GM12878 (cell line): Measurements from ENCODE around the gene SEMA3C. TPM values are rescaled to one million over a fixed set of nuclear protein-coding genes. Genes with fewer than 3 reads are reported as not detected.

Source experiments
- ATAC-seq: fragments of 200-7000 bp; cut with Tn5 transposase; 3 replicates; pipeline ENCODE4 v1.9.1; 2020; ENCODE audit warnings: mild to moderate bottlenecking, moderate library complexity
- BruUV-seq: library from RNA; stranded (reverse); fragments of 400-500 nt; replicated peaks from 2 replicates; lab custom pipeline; 2021; lab: Mats Ljungman, UMichigan
- CTCF ChIA-PET: fragments of 300-600 bp; sonication (Branson Sonifier 250); formaldehyde crosslinking; extraction: SDS; loops from one replicate; lab custom pipeline; 2021; ENCODE audit warnings: inconsistent platforms; lab: Yijun Ruan, JAX
- POLR2A ChIA-PET: fragments of 350-600 bp; formaldehyde crosslinking; extraction: SDS; loops from one replicate; lab custom pipeline; 2021; ENCODE audit warnings: inconsistent platforms; lab: Charles Lee
- RAD21 ChIA-PET: fragments of 300-600 bp; sonication (Branson Sonifier 250); formaldehyde crosslinking; loops from one replicate; lab custom pipeline; 2023; ENCODE audit warnings: antibody characterized with exemption; ENCODE audit not compliant: unreplicated experiment; lab: Charles Lee
- SMC1A ChIA-PET: fragments of 300-600 bp; sonication (Branson Sonifier 250); formaldehyde crosslinking; loops from one replicate; lab custom pipeline; 2023; ENCODE audit not compliant: unreplicated experiment, uncharacterized antibody; lab: Charles Lee
- DNase-seq: peaks from one replicate; pipeline ENCODE4 v3.0.0-alpha.2; 2011; ENCODE audit warnings: low read depth, low spot score
- FAIRE-seq: peaks from 3 replicates; lab custom pipeline; 2011; peaks lifted over from hg19 to GRCh38; lab: Jason Lieb, UNC
- H2AFZ ChIP-seq: 2 replicates; pipeline ENCODE4 v1.6.0; 2011; ENCODE audit warnings: low read depth, low read length, control low read depth; ENCODE audit not compliant: control insufficient read depth
- H3K27ac ChIP-seq: 2 replicates; pipeline ENCODE4 v1.5.1; 2011; ENCODE audit warnings: control low read depth; ENCODE audit not compliant: control insufficient read depth, insufficient read depth
- H3K27me3 ChIP-seq, 2 experiments: replicated peaks in 1 of 2; 2 replicates each; pipeline versions ENCODE4 v1.6.0 to v1.6.1; 2011; ENCODE audit warnings: low read length in 1 of 2; ENCODE audit not compliant: control insufficient read depth in 2 of 2, insufficient read depth in 2 of 2
- H3K36me3 ChIP-seq, 2 experiments: 2 replicates each; pipeline ENCODE4 v1.5.1; 2011; ENCODE audit warnings: low read length in 1 of 2; ENCODE audit not compliant: control insufficient read depth in 2 of 2, insufficient read depth in 2 of 2
- H3K4me1 ChIP-seq: 2 replicates; pipeline ENCODE4 v1.6.1; 2011; ENCODE audit warnings: mild to moderate bottlenecking, low read length, moderate library complexity, mixed read lengths; ENCODE audit not compliant: control insufficient read depth, insufficient read depth
- H3K4me2 ChIP-seq: 2 replicates; pipeline ENCODE4 v1.6.0; 2011; ENCODE audit warnings: control low read depth; ENCODE audit not compliant: control insufficient read depth, insufficient read depth
- H3K4me3 ChIP-seq: fragments of 200-600 bp; sonication (generic); 2 replicates; pipeline ENCODE4 v1.5.1; 2016
- H3K79me2 ChIP-seq: 2 replicates; pipeline ENCODE4 v1.6.0; 2011; ENCODE audit warnings: low read length; ENCODE audit not compliant: control insufficient read depth, insufficient read depth
- H3K9ac ChIP-seq: 2 replicates; pipeline ENCODE4 v1.8.0; 2011; ENCODE audit warnings: low read length, control low read depth, mixed read lengths; ENCODE audit not compliant: control insufficient read depth, insufficient read depth
- H3K9me3 ChIP-seq: replicated peaks from 3 replicates; pipeline ENCODE4 v1.5.1; 2011; ENCODE audit warnings: mild to moderate bottlenecking, low read length; ENCODE audit not compliant: control insufficient read depth, insufficient read depth
- H4K20me1 ChIP-seq: 2 replicates; pipeline ENCODE4 v1.6.0; 2011; ENCODE audit not compliant: control insufficient read depth, insufficient read depth
- CEBPZ ChIP-seq: fragments of 150-350 bp; IDR thresholded peaks from 2 replicates; pipeline ENCODE4 v1.6.1; 2016; ENCODE audit warnings: low read depth, low read length
- CHD1 ChIP-seq: IDR thresholded peaks from 2 replicates; pipeline ENCODE4 v1.6.1; 2012; ENCODE audit warnings: low read depth, low read length, improper control_type of control experiment
- IRF4 ChIP-seq: IDR thresholded peaks from 2 replicates; pipeline ENCODE4 v1.6.1; 2011; ENCODE audit warnings: low read depth, low read length
- NR2C1 ChIP-seq: fragments of 450-650 bp; IDR thresholded peaks from 2 replicates; pipeline ENCODE4 v1.6.1; 2017; ENCODE audit warnings: antibody characterized with exemption, mild to moderate bottlenecking, moderate library complexity
- RB1 ChIP-seq: fragments of 450-650 bp; formaldehyde crosslinking; IDR thresholded peaks from 2 replicates; pipeline ENCODE4 v1.6.1; 2017; ENCODE audit warnings: mild to moderate bottlenecking, borderline replicate concordance
- SP1 ChIP-seq: IDR thresholded peaks from one replicate; pipeline ENCODE4 v1.6.1; 2011; ENCODE audit warnings: low read depth, low read length
- TARDBP ChIP-seq: IDR thresholded peaks from 2 replicates; pipeline ENCODE4 v1.6.1; 2016; ENCODE audit warnings: borderline replicate concordance
- WGBS: methylation state at CpG from one replicate; pipeline ENCODE4 v1.1.6; 2016; ENCODE audit warnings: low lambda C conversion rate; ENCODE audit not compliant: insufficient replicate concordance, insufficient coverage; ENCODE audit errors: missing lambda C conversion rate; 5-methylcytosine and 5-hydroxymethylcytosine counted together
- in situ Hi-C: fragments of 300-500 bp; cut with MboI; formaldehyde crosslinking; loops from 9 replicates; pipeline ENCODE4 v1.14.3; 2018; ENCODE audit warnings: mixed read lengths
- intact Hi-C: fragments of 100-400 bp; cut with micrococcal nuclease; formaldehyde crosslinking; loops from one replicate; pipeline ENCODE4 v1.14.2; 2022; ENCODE audit not compliant: unreplicated experiment
- polyA plus RNA-seq, 11 experiments: library from polyadenylated mRNA; depleted of rRNA in 4 of 11; unstranded in 6 of 11; stranded (reverse) in 5 of 11; fragments of >200 nt; fragmentation: Nextera tagmentation in 4 of 11; fragmentation: Illumina TruSeq in 1 of 11; extraction: Ambion mirVana in 4 of 11; extraction: Trizol in 1 of 11; gene quantifications; 1 replicate in 1 of 11; 2 replicates in 10 of 11; pipeline versions ENCODE4 v1.2.1 to v1.2.3, GENCODE V29; 2011 to 2016; ENCODE audit warnings: inconsistent platforms in 2 of 11, missing spikeins in 2 of 11, low read depth in 1 of 11
- total RNA-seq, 4 experiments: library from RNA; depleted of rRNA in 3 of 4; stranded (reverse); fragments of >200 nt in 3 of 4; fragmentation: Illumina TruSeq in 1 of 4; extraction: Trizol in 1 of 4; gene quantifications; 2 replicates each; pipeline versions ENCODE4 v1.2.1 to v1.2.3, GENCODE V29; 2013 to 2021

Gene SEMA3C
- total and polyA plus RNA-seq, 10 of the 15 experiments (the other 5 are each of a cell fraction or from before 2014, with no cell fraction given), result 0.01 to 0.41 (median 0.11) TPM; not detected in 6

GRCh38 chr7:80882213-80882801 is 36.5 kb downstream of the SEMA3C start:
- DNase-seq (no peak), FAIRE-seq (no peak), ATAC-seq (no peak)
- Histone ChIP-seq H3K79me2 (no peaks in the 10 kb centered on the region), H3K27me3 (no peaks in the 10 kb centered on the region), H4K20me1 (no peaks in the 10 kb centered on the region), H3K4me1 (no peaks in the 10 kb centered on the region), H3K4me3 (no peak overlapping the region), H3K9ac (no peak overlapping the region), H3K9me3 (no peaks in the 10 kb centered on the region), H3K36me3 (no peaks in the 10 kb centered on the region), H2AFZ (no peak overlapping the region), H3K4me2 (no peak overlapping the region), H3K27ac (no peak overlapping the region)
- POLR2A ChIA-PET, result interaction anchor here (0.6 kb wide), 1 partner anchor 1623 kb away, joined by 7 read pairs; no protein-coding TSS in a partner anchor
- 10% methylated on average over 4 of the region's 4 CpGs for WGBS
- SMC1A ChIA-PET, result no interaction called here
- TF ChIP-seq SP1, result no peak
- no peak for TF ChIP-seq IRF4
- TF ChIP-seq TARDBP, result no peak
- TF ChIP-seq RB1, result no peak
- TF ChIP-seq CHD1, result no peak
- TF ChIP-seq NR2C1, result no peak
- no peak for TF ChIP-seq CEBPZ
- intact Hi-C loops (no loop called here), in situ Hi-C loops (no loop called here)
- CTCF ChIA-PET, result interaction anchor here (1.0 kb wide), 1 partner anchor 34 kb away, joined by 3 read pairs; no protein-coding TSS in a partner anchor
- RAD21 ChIA-PET, result no interaction called here
- no TSS peak for BruUV-seq
